Dermis blood vessel endothelial cell (primary cell): ENCODE results near the gene BPIFB2. TPM values are rescaled to one million over a fixed set of nuclear protein-coding genes. Genes with fewer than 3 reads are reported as not detected.

Experiments used
- DNase-seq: peaks from one replicate; pipeline ENCODE4 v3.0.0; 2010
- total RNA-seq: library from RNA; depleted of rRNA; stranded (reverse); fragments of >200 nt; gene quantifications from 2 replicates; pipeline ENCODE4 v1.2.3, GENCODE V29; 2014

Gene BPIFB2
- total RNA-seq, 1 donor from 2014 or later = not detected

- no peak for DNase-seq
These were observed 1.1 kb downstream of the BPIFB2 start for GRCh38 chr20:33008336-33009213.

- DNase-seq = peak; percentile 4
These were observed 2.0 kb downstream of the BPIFB2 start for GRCh38 chr20:33009214-33010132.

GRCh38 chr20:33010133-33010504 is 2.6 kb downstream of the BPIFB2 start:
- no peak for DNase-seq

GRCh38 chr20:33010674-33011449 is 3.4 kb downstream of the BPIFB2 start:
- DNase-seq = no peak

GRCh38 chr20:33012327-33013189 is 5.1 kb downstream of the BPIFB2 start:
- DNase-seq = no peak

GRCh38 chr20:33013701-33014326 is 6.3 kb downstream of the BPIFB2 start:
- DNase-seq = no peak

GRCh38 chr20:33014336-33015113 is 7.0 kb downstream of the BPIFB2 start:
- no peak for DNase-seq

- DNase-seq = no peak
These were observed 7.6 kb downstream of the BPIFB2 start for GRCh38 chr20:33015114-33015484.

GRCh38 chr20:33015700-33016580 is 8.4 kb downstream of the BPIFB2 start:
- DNase-seq = no peak

GRCh38 chr20:33016581-33017109 is 9.1 kb downstream of the BPIFB2 start:
- DNase-seq = no peak

GRCh38 chr20:33017542-33017941 is 10.0 kb downstream of the BPIFB2 start:
- DNase-seq = no peak

- no peak for DNase-seq
These were observed 10.8 kb downstream of the BPIFB2 start for GRCh38 chr20:33018169-33018931.

GRCh38 chr20:33019465-33020277 is 12.2 kb downstream of the BPIFB2 start:
- no peak for DNase-seq

GRCh38 chr20:33020278-33021161 is 13.0 kb downstream of the BPIFB2 start:
- DNase-seq = no peak

- no peak for DNase-seq
These were observed 14.4 kb downstream of the BPIFB2 start for GRCh38 chr20:33021879-33022278.

- DNase-seq = no peak
These were observed 14.8 kb downstream of the BPIFB2 start for GRCh38 chr20:33022289-33022688.
